SK-N-SH (cell line): Measurements from ENCODE around the gene WSCD1.

ENCODE experiments used
- ELF1 ChIP-seq: IDR thresholded peaks from 2 replicates; pipeline ENCODE4 v1.4.0; 2012
- TF ChIP-seq, protein P1 (sequence below): IDR thresholded peaks from 2 replicates; pipeline ENCODE4 v1.4.0; 2012; ENCODE audit warnings: low read depth

- TF ChIP-seq, protein P1, sequence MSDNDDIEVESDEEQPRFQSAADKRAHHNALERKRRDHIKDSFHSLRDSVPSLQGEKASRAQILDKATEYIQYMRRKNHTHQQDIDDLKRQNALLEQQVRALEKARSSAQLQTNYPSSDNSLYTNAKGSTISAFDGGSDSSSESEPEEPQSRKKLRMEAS = no peak
- TF ChIP-seq ELF1 = no peak
These were observed 10.7 kb downstream of the WSCD1 start for GRCh38 chr17:6080711-6081430.
